ENCODE measurements around the gene RTF1.
A peak's percentile ranks its signal among the peaks of the same experiment; 100 is the strongest.
"Not testable (repeated sequence)": the region's sequence is repeated elsewhere in the genome, so short reads cannot be mapped to it uniquely, and the experiment has no call there.

RTF1 gene

DNA sequence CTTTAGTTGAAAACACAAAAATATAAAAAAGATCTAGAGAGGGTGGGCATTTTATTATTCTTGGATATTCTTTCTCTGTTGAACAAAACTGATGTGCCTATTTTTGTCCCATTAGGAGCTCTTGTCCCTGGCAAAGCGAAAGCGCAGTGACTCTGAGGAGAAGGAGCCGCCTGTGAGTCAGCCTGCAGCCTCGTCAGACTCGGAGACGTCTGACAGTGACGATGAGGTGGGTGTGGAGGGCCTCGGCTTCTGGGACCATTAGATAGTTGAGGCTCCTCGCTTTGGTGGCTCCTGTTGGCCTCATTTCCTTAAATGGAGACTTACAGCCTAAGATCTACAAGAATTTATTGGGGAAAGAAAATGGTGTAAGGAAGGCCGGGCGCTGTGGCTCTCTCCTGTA, 21.3 kb downstream of the RTF1 start:
- DNase-seq: no peak

DNA sequence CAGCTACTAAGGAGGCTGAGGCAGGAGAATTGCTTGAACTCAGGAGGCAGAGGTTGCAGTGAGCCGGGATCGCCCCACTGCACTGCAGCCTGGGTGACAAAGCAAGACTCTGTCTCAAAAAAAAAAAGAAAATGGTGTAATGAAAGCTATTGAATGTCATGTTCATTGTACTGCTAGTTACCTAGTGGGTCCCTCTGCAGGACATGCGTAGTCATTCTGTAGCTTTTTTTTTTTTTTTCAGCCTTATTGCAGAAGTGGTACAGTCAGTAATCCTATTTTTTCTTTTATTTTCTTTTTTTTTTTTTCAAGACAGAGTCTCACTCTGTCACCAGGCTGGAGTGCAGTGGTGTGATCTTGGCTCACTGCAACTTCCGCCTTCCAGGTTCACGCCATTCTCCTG, 21.9 kb downstream of the RTF1 start:
- not testable (repeated sequence) for DNase-seq

DNA sequence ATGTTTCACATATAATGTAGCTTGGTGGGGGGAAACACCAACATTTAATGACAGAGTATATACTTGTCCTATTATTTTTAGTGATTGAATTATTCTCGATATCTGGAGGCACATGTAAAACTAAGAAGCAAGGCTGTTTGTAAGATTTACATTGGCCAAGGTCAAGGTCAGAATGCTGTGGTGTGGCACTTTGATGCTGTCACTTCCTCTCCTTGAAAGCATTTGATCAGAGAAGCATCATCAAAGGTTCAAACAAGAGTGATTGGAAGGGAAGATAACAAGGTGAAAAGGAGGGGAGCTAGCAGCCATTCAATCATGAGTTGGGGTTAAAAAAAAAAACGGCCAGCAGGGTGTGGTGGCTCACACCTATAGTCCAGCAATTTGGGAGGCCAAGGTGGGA, 26.4 kb downstream of the RTF1 start:
- no peak for DNase-seq

DNA sequence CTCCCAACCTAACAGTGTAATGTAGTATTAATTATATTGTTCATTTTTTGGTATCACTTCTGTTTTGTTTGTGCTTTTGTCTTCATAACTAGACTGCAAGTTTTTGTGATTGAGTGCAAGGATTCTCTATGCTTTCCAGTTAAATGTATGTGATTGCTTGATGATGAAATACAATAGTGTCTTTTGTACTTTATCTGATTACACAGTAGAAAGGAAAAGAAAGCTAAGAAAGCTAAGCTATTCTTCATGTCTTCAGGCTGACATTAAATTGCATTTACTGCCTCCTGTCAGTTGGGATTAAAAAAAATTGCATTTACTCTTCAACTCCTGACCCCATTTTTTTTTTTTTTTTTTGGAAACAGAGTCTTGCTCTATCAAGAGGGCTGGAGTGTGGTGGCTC, 28.5 kb downstream of the RTF1 start:
- DNase-seq: no peak

DNA sequence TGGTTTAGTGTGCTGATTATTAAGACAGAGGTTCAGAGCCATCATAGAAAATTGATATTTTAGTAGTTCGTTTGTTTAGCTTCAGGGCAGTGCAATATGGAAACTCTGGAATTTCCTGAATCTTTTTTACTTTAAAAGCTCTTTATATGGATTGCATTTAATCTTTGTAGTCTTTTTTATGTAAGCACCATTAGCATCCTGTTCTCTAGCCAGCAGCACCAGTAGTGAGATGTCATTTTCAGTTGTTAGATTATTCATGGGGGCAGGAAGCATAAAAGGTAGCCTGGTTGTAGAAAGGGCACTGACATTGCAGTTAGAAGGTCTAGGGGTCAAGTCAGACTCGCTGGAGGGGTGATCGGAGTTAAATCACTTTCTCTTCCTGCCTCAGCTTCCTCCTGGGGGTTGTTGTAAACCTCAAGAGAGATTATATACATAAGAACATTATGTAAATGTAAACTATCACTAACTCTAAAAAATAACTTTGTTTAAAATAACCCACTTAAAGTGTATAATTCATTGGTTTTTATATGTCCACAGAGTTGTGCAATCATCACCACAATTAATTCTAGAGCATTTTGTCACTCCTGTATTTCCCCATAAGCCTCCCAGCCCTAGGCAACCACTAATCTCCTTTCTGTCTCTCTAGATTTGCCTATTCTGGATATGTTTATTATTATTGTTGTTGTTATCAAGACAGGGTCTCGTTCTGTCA, 45.3 kb downstream of the RTF1 start:
- DNase-seq: no peak

DNA sequence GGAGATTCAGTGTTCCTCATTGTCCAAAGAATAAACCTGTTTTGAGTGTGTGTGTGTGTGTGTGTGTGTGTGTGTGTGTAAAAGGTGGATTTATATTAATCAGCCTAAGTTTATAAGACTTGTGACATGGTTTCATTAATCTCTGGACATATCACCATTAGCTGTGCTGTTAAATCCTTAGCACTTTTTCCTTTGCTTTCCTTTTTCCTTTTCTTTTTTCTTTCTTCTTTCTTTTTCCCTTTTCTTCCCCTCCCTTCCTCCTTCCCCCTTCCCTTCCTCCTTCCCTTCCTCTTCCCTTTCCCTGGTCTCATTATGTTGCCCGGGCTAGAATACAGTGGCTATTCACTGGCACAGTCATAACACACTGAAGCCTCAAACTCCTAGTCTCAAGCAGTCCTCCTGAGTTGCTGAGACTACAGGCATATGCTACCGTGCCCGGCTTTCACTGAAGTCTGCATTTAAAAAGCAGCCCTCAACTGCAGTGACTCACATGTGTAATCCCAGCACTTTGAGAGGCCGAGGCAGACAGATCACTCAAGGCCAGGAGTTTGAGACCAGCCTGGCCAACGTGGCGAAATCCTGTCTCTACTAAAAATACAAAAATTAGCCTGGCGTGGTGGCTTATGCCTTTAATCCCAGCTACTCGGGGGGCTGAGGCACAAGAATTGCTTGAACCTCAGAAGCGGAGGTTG, 48.1 kb downstream of the RTF1 start:
- DNase-seq: no peak

DNA sequence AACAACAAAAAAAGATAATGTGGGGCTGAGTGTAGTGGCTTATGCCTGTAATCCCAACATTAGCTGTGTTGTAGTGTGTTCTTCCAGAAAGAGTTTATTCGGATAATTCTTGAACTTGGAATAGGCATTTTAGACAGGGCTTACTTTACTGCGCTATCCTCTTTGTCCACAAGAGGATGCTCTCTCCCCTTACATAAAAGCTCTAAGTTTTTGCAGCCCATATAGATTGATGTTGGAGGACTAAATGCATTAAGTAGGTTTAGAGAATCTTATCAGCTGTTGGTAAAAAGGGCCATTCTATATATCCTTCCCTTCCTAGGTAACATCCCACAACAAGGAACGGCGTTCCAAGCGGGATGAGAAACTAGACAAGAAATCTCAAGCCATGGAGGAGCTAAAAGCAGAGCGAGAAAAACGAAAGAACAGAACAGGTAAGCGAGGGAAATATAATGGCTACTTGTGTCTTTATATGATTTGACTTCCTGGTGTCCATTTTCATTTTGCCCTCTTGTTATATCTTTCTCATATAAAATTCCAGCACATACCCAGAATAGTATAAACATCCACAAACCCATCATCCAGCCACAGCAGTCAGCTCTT, 49.0 kb downstream of the RTF1 start:
- DNase-seq: no peak

DNA sequence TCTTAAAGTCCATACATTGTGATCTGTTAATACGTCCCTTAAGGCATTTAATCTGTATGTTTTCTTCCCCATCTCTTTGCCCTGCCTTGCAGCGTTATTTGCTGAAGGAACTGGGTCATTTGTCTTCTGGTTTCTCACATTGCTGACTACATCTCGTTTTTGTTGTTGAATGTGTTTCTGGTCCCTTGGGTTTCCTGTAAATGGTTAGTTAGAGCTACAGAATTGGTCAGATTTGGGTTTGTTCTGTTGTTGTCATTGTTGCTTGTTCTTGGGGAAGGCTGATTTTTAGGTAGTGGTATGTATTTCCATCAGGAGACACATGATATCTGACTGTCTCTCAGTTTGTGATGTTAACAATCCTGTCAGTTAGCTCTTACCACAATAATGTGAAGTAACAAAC, 49.8 kb downstream of the RTF1 start:
- DNase-seq: no peak

DNA sequence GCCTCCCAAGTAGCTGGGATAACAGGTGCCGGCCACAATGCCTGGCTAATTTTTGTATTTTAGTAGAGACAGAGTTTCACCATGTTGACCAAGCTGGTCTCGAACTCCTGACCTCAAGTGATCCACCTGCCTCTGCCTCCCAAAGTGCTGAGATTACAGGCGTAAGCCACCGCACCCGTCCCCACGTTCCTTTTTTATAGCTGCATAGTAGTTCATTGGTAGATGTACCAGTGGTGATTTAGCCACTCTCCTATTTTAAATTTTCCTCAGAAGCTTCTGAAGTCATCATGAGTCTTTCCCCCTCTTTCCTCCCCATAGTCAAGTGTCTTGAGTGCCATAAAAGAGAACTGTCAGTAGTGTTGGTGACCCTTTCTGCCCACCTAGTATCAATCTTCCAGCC, 52.7 kb downstream of the RTF1 start:
- DNase-seq: not testable (repeated sequence)

DNA sequence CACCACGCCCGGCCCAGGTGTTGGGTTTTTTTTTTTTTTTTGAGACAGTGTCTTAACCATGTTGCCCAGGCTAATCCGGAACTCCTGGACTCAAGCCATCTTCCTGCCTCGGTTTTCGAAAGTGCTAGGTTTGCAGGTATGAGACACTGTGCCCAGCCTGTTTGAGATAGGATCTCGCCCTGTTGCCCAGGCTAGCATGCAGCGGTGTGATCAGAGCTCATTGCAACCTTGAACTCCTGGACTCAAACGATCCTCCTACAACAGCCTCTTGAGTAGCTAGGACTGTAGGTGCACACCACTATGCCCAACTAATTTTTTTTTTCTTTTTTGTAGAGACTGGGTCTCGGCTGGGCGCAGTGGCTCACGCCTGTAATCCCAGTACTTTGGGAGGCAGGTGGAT, 56.5 kb downstream of the RTF1 start:
- no peak for DNase-seq

DNA sequence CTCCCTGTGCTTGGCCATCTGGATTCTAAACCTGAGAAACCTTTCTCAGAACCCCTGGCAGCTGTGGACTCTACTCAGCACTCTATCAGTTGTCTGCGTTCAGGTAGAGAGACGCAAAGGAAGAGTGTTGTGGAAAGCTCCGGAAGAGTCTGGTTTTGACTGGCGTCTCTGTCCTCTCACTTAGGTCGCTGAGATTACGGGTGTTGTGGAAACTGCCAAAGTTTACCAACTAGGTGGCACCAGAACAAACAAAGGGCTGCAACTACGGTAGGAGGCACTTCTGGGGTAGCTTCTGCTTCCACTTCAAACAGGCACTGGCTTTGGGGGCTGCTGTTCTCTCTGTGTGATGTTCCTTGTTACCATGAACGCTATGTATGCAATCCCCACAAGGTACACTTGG, 57.5 kb downstream of the RTF1 start:
- no peak for DNase-seq

DNA sequence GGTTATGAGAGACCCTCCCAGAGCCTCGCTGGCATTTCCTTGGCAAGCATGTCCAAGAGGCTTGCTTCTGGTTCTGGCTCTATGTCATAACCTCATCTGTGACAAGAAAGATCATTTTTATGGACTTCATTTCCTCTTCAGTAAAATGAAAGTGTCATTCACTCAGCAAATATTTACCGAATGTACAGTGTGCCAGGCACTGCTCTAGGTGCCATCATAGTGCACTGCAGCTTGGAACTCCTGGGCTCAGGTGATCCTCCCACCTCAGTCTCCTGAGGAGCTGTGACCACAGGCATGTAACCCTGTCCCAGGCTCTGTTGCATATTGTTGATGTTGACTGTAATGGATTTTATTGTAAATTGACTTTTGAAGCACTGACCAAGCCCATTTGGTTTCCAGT, 58.0 kb downstream of the RTF1 start:
- DNase-seq: no peak

DNA sequence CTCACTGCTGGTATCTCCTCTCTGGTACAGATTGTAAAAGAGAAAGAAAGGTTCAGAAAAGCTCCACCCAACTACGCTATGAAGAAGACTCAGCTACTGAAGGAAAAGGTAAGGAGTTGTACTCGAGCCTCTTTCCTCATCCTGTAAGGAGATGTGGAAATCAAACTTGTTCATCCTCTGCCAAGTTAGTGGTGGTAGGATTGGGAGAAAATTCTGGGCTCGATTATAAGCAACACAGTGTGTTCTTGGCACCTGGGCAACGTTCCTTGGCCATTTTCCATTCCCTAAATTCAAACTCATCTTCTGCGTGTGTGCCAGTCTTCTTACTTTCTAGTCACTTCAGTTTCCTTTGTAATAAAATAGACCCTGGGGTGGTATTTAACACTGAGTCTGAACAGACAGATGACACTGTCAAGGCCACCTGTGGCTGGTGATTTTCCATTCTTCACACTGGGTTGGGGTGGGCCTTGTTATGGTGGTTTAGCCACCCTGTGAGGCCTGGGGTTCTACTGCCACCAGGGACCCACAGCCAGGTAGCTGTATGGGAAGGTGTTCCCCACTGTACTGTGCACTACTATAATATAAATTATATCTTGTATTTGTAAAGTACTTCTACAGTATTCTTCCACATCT, 59.6 kb downstream of the RTF1 start:
- DNase-seq: no peak

DNA sequence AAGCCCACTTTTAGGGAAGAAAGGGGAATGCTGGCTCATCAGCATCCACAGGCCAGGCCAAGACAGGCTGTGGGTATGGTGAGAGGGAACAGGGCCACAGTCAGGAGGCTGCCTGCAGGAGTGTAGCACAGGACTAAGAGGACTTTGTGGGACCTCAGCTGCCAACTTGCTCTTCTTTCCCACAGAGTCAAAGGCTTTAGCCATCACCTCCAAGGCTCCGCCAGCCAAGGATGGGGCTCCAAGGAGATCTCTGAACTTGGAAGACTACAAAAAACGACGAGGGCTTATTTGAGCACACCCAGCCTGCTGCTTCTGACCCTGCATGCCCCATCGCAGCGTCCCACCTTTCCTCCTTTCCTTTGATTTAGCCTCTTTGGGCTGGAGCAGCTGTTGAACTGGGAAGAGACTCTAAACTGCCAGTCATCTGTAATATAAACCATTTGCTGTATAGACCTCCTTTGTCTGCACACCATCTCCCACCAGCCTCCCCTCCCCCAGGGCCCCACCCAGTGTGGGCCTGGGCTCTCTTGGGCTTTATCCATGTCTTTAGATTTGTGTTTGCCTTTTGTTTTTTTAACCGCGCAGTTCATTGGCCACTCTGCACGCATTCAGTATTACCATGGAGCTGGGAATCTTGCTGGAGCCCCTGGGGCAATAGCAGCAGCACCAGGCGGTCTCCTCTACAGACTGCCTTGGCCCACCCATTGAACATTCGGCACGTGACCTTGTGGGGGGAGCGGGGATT, 63.7 kb downstream of the RTF1 start:
- DNase-seq: no peak

DNA sequence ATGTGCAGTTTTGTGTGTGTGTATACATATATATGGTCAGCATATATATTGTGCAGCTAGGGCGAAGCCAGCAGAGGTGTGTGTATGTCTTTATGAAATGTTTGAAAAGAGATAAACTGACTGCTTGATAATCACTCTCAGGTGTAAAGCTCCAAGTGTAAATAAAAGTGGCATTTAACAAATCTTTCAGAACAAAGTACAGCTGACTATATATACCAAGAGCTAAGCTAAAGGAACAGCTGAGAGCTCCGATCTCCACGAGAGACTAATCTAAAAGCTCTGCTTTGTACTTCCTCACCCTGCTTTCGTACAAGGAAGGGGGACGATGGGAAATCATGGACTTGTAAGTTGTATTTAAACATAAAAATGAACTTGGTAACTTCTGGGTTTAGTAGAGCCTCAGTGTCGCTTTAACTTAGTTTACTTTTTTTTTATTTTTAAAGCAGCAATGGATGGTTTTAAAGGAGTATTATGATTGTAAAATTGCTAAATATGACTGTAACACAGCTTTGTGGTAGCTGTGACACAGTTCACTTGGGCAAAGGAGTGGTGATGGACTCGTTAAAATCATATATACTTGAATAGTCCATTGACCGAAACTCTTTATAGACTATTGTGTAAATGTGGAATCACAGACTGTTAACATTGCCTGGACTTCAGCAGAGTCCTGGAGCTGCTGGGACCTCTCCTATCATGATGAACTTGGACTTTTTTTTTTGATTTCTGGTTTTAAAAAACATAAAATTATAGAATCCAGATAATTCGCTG, 65.4 kb downstream of the RTF1 start:
- no peak for DNase-seq

DNA sequence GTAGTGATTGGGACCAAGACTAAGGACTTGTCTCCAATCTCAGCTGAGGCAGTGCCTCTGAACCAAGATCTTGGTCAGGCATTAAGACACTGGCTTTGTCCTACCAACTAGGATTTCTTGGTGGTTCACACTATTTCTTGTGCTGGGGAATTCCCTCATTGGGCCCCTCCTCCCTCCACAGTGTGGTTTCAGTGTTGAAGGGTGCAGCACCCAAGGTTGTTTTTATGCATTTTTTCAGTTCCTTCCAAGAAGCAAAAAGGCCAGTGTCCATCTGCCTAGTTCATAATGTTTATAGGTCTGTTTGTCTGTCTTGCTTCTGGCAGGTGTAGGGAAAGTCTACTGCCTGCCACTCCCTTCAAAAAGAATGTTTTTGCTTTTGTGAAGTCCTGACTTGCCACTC, 66.2 kb downstream of the RTF1 start:
- DNase-seq: no peak

DNA sequence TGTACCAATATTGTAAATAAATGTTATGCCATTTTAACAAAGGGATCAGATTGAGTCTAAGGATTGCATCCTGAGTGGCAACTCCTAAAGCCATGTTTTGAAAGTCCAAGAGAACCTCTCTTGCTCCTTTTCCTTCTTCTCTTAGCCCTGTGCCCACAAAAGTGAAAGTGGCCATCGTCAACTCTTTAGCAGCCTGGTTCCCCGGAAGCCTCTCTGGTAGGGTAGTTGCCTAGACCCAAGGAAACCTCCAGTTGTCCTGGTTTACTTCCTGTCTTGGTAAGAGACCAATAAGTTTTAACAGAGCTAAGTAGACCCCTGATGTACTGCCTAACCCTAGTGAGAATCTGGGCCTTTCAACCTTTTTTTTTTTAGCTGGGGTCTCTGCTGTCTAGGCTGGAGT, 66.6 kb downstream of the RTF1 start:
- no peak for DNase-seq

DNA sequence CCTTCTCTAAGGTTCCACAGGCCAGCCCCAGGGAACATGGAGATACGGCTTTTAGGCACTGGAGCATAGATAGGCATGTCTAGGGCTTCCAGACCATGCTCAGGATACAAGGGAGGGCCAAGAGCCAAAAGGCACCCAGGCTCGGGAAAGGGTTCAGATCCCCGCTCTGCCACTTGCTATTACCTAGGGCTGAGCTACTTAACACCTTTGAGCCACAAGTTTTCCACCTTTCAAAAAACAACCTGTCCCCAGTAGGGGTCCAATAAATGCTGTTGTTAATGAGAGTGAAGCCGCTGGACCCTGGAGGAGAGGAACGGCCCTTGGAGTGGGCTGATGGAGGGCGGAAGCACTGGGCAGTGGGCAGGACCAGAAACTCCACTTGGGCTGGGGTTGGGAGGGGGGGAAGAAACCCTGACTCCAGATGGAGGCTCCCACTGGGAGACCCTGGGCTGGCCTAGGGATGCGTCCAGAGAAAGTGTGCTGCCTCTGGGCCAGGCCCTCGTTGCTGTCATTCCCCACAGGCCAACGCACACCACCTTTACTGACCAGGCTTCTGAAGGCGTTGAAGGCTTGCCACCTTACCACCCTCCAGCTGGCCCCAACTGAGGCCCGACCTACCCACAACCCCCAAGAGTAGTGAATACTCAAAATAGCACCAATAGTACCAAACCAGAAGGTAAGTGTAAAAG, 68.2 kb downstream of the RTF1 start:
- DNase-seq: no peak

DNA sequence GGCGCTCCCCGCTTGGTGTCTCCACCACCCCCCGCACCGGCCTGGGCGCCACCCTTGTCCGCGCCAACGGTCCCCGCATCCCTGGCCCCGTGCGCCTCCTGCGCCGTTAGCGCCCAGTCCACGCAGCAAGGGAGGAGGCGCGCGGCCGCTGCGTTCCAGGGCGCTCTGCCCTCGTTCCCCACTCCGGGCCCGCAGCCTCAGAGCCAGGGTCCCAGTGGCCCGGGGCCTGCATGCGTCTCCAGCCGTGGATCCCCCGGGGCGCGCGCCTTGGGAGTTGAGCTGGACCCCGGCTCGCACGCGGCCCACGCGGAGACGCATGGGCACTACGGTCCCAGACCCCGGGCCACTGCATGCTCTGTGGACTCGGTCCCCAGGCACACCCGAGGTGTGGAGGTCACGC, 69.4 kb downstream of the RTF1 start:
- no peak for DNase-seq

DNA sequence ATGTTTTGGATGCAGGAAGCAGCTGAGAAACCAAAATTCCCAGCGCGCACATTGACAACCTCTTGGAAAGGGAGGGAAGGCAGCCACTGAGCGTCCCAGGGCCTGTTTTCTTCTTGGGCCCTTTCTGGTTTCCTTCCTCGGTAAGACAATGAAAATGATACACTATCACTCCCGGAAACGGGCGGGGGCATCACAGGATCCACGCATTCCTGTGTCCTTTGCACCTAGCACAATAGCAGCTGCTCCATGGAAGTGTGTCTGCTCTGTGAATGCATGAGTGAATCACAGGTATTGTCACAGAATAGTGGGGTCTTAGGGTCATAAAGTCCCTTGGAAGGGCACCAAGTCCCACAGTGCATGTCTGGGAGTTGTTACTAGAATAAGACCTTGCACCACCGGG, 70.5 kb downstream of the RTF1 start:
- DNase-seq: no peak

DNA sequence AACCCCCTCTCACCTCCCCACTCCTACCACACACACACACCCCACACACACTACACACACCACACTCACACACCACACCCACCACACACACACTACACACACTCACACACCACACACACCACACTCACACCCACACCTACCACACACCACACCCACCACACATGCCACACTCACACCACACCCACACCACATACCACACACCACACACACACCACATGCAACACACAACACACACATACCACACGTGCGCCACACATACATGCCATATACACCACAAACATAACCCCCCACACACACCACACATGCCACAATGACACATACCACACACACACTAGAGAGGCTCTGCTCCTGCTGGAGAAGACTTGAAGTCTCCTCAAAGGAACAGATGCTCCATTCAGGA, 70.9 kb downstream of the RTF1 start:
- DNase-seq: peak; percentile 85

DNA sequence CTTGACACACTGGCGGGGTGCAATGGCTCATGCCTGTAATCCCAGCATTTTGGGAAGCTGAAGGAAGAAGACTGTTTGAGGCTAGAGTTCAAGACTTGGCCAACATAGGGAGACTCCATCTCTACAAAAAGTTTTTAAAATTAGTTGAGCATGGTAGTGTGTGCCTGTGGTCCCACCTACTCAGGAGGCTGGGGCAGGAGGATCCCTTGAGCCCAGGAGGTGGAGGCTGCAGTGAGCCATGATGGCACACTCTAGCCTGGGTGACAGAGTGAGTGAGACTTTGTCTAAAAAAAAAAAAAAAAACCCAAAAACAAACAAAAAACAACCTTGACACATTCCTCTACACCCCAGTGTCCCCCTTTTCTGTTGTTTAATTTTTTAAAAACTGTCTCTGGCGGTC, 72.7 kb downstream of the RTF1 start:
- DNase-seq: no peak
